GM18505 (cell line): Measurements from ENCODE around the gene ASCC1.
"Not testable (repeated sequence)": the region's sequence is repeated elsewhere in the genome, so short reads cannot be mapped to it uniquely, and the experiment has no call there.

Source experiments
- ATAC-seq: cut with Tn5 transposase; IDR thresholded peaks from one replicate; pipeline ENCODE4 v1.9.1; 2021; ENCODE audit not compliant: unreplicated experiment
- POLR2A ChIP-seq: IDR thresholded peaks from 4 replicates; pipeline ENCODE4 v1.6.1; 2011; ENCODE audit warnings: borderline replicate concordance; ENCODE audit not compliant: insufficient read depth, insufficient read length; ENCODE audit errors: extremely low read depth

ASCC1 gene

GRCh38 chr10:72152286-72152685, 63.8 kb downstream of the ASCC1 start:
- no peak for ATAC-seq
- TF ChIP-seq POLR2A = no peak

GRCh38 chr10:72150746-72151478, 65.2 kb downstream of the ASCC1 start:
- not testable (repeated sequence) for ATAC-seq

GRCh38 chr10:72147324-72147584, 68.8 kb downstream of the ASCC1 start:
- not testable (repeated sequence) for ATAC-seq

- no peak for TF ChIP-seq POLR2A
- no peak for ATAC-seq
Observed at GRCh38 chr10:72146559-72147323, 69.3 kb downstream of the ASCC1 start.

- no peak for TF ChIP-seq POLR2A
- no peak for ATAC-seq
Observed at GRCh38 chr10:72146071-72146470, 70.0 kb downstream of the ASCC1 start.

GRCh38 chr10:72145657-72146056, 70.4 kb downstream of the ASCC1 start:
- TF ChIP-seq POLR2A = no peak
- ATAC-seq = no peak

GRCh38 chr10:72140850-72141249, 75.2 kb downstream of the ASCC1 start:
- no peak for TF ChIP-seq POLR2A
- no peak for ATAC-seq

GRCh38 chr10:72140174-72140573, 75.9 kb downstream of the ASCC1 start:
- no peak for ATAC-seq
- TF ChIP-seq POLR2A = no peak

GRCh38 chr10:72137583-72137982, 78.5 kb downstream of the ASCC1 start:
- no peak for ATAC-seq
- no peak for TF ChIP-seq POLR2A

GRCh38 chr10:72136225-72136624, 79.9 kb downstream of the ASCC1 start:
- not testable (repeated sequence) for ATAC-seq

GRCh38 chr10:72134785-72135767, 81.0 kb downstream of the ASCC1 start:
- no peak for TF ChIP-seq POLR2A
- peak; percentile 41 for ATAC-seq

GRCh38 chr10:72133517-72133916, 82.6 kb downstream of the ASCC1 start:
- ATAC-seq = peak; percentile 65

GRCh38 chr10:72132854-72133253, 83.2 kb downstream of the ASCC1 start:
- ATAC-seq = no peak
- no peak for TF ChIP-seq POLR2A

More at GRCh38 chr10:72133517-72133916, 82.6 kb downstream of the ASCC1 start:
- TF ChIP-seq POLR2A = no peak

GRCh38 chr10:72127571-72127970, 88.5 kb downstream of the ASCC1 start:
- TF ChIP-seq POLR2A = no peak
- no peak for ATAC-seq
